IMR-90 (cell line): Measurements from ENCODE around the gene CAMK2B. TPM values are rescaled to one million over a fixed set of nuclear protein-coding genes. Genes with fewer than 3 reads are reported as not detected.

Experiments used
- ATAC-seq: fragments of 200-7000 bp; cut with Tn5 transposase; 2 replicates; pipeline ENCODE4 v1.9.1; 2020; ENCODE audit warnings: low read depth, mild to moderate bottlenecking, moderate library complexity
- BruUV-seq: library from RNA; stranded (reverse); fragments of 400-500 nt; replicated peaks from 2 replicates; lab custom pipeline; 2021; lab: Mats Ljungman, UMichigan
- CTCF ChIA-PET: fragments of 300-600 bp; formaldehyde crosslinking; extraction: SDS; loops from one replicate; lab custom pipeline; 2021; ENCODE audit warnings: antibody characterized with exemption; lab: Yijun Ruan, JAX
- POLR2A ChIA-PET: fragments of 300-600 bp; sonication (Branson Sonifier 250); formaldehyde crosslinking; loops from one replicate; lab custom pipeline; 2022; ENCODE audit warnings: antibody characterized with exemption; ENCODE audit not compliant: unreplicated experiment; lab: Charles Lee
- DNase-seq: peaks from one replicate; pipeline ENCODE4 v3.0.0; 2013
- H2AFZ ChIP-seq: replicated peaks from 2 replicates; pipeline ENCODE3; 2013; ENCODE audit warnings: low read length, mild to moderate bottlenecking; ENCODE audit not compliant: poor library complexity
- H2AK5ac ChIP-seq: 2 replicates; pipeline ENCODE4 v1.6.1; 2013; ENCODE audit warnings: low read depth, low read length, inconsistent platforms
- H2AK9ac ChIP-seq: replicated peaks from 2 replicates; pipeline ENCODE3; 2013; ENCODE audit warnings: mild to moderate bottlenecking, low read depth, low read length, moderate library complexity; ENCODE audit not compliant: poor library complexity
- H2BK120ac ChIP-seq: 2 replicates; pipeline ENCODE4 v1.6.1; 2013; ENCODE audit warnings: low read depth, low read length, inconsistent platforms
- H2BK15ac ChIP-seq: 3 replicates; pipeline ENCODE4 v1.6.1; 2013; ENCODE audit warnings: low read depth, low read length, inconsistent platforms
- H2BK20ac ChIP-seq: 2 replicates; pipeline ENCODE4 v1.6.1; 2013; ENCODE audit warnings: low read depth, mild to moderate bottlenecking, inconsistent platforms, low read length, moderate library complexity
- H2BK5ac ChIP-seq: 2 replicates; pipeline ENCODE4 v1.6.1; 2013; ENCODE audit warnings: mild to moderate bottlenecking, low read depth, low read length, inconsistent platforms; ENCODE audit not compliant: poor library complexity, severe bottlenecking
- H3K14ac ChIP-seq: replicated peaks from 2 replicates; pipeline ENCODE4 v1.6.1; 2013; ENCODE audit warnings: low read depth, low read length, inconsistent platforms
- H3K18ac ChIP-seq: 2 replicates; pipeline ENCODE4 v1.6.1; 2013; ENCODE audit warnings: low read depth, low read length, control low read depth
- H3K23ac ChIP-seq: 2 replicates; pipeline ENCODE4 v1.6.1; 2013; ENCODE audit warnings: low read depth, low read length, inconsistent platforms
- H3K27ac ChIP-seq: 2 replicates; pipeline ENCODE4 v1.5.1; 2013; ENCODE audit warnings: mild to moderate bottlenecking, control low read depth, low read length; ENCODE audit not compliant: insufficient read depth
- H3K27me3 ChIP-seq: 2 replicates; pipeline ENCODE4 v1.6.1; 2013; ENCODE audit warnings: low read length; ENCODE audit not compliant: control insufficient read depth, insufficient read depth
- H3K36me3 ChIP-seq: 2 replicates; pipeline ENCODE4 v1.6.1; 2013; ENCODE audit warnings: low read length, mixed read lengths; ENCODE audit not compliant: control insufficient read depth, insufficient read depth
- H3K4ac ChIP-seq: 2 replicates; pipeline ENCODE4 v1.6.1; 2013; ENCODE audit warnings: low read depth, low read length, inconsistent platforms
- H3K4me1 ChIP-seq: 2 replicates; pipeline ENCODE4 v1.6.1; 2013; ENCODE audit warnings: low read length, mixed read lengths; ENCODE audit not compliant: control insufficient read depth, insufficient read depth
- H3K4me2 ChIP-seq: 2 replicates; pipeline ENCODE4 v1.6.1; 2013; ENCODE audit warnings: low read depth, mild to moderate bottlenecking, control low read depth, low read length, moderate library complexity
- H3K4me3 ChIP-seq: 2 replicates; pipeline ENCODE4 v1.5.1; 2013; ENCODE audit warnings: low read depth, mild to moderate bottlenecking, control low read depth, low read length, moderate library complexity; ENCODE audit not compliant: insufficient read depth
- H3K56ac ChIP-seq: 2 replicates; pipeline ENCODE4 v1.6.1; 2013; ENCODE audit warnings: low read length, inconsistent platforms; ENCODE audit not compliant: insufficient read depth; ENCODE audit errors: extremely low read depth
- H3K79me1 ChIP-seq, 2 experiments: 2 replicates each; pipeline ENCODE4 v1.6.1; 2013; ENCODE audit warnings: low read length in 2 of 2, inconsistent platforms in 1 of 2, low read depth in 1 of 2
- H3K9ac ChIP-seq: 2 replicates; pipeline ENCODE4 v1.6.1; 2013; ENCODE audit warnings: low read depth, low read length, control low read depth
- H3K9me1 ChIP-seq: 2 replicates; pipeline ENCODE4 v1.6.1; 2013; ENCODE audit warnings: low read length, inconsistent platforms; ENCODE audit not compliant: insufficient read depth
- H3K9me3 ChIP-seq: 2 replicates; pipeline ENCODE4 v1.6.1; 2013; ENCODE audit warnings: low read length; ENCODE audit not compliant: control insufficient read depth, insufficient read depth
- H4K20me1 ChIP-seq: 2 replicates; pipeline ENCODE4 v1.6.1; 2013; ENCODE audit warnings: low read length, inconsistent platforms; ENCODE audit not compliant: insufficient read depth
- H4K5ac ChIP-seq: 2 replicates; pipeline ENCODE4 v1.6.1; 2013; ENCODE audit warnings: mild to moderate bottlenecking, low read depth, low read length, control low read depth
- H4K8ac ChIP-seq, 2 experiments: 2 replicates each; pipeline ENCODE4 v1.6.1; 2013; ENCODE audit warnings: low read depth in 2 of 2, low read length in 2 of 2, control low read depth in 1 of 2, inconsistent platforms in 1 of 2
- H4K91ac ChIP-seq: 2 replicates; pipeline ENCODE4 v1.6.1; 2013; ENCODE audit warnings: low read depth, low read length, inconsistent platforms; ENCODE audit not compliant: insufficient read depth
- BHLHE40 ChIP-seq: fragments of 150-350 bp; IDR thresholded peaks from 2 replicates; pipeline ENCODE4 v1.6.1; 2016; ENCODE audit warnings: mild to moderate bottlenecking, low read depth, low read length
- CEBPB ChIP-seq: IDR thresholded peaks from 2 replicates; pipeline ENCODE4 v1.6.1; 2012; ENCODE audit warnings: low read depth, low read length, improper control_type of control experiment
- CHD1 ChIP-seq: IDR thresholded peaks from 2 replicates; pipeline ENCODE4 v1.6.1; 2012; ENCODE audit warnings: low read depth, low read length, improper control_type of control experiment
- CTCF ChIP-seq: conservative IDR thresholded peaks from 2 replicates; pipeline ENCODE4 v1.5.1; 2012; ENCODE audit warnings: mild to moderate bottlenecking, low read depth, low read length, improper control_type of control experiment
- ELK1 ChIP-seq: fragments of 150-350 bp; IDR thresholded peaks from 2 replicates; pipeline ENCODE4 v1.6.1; 2016; ENCODE audit warnings: low read depth, mild to moderate bottlenecking, low read length, moderate library complexity, borderline replicate concordance
- FOS ChIP-seq: fragments of 150-350 bp; IDR thresholded peaks from 2 replicates; pipeline ENCODE4 v1.6.1; 2016; ENCODE audit warnings: low read depth, low read length
- MAZ ChIP-seq: IDR thresholded peaks from 2 replicates; pipeline ENCODE4 v1.6.1; 2012; ENCODE audit warnings: low read depth, mild to moderate bottlenecking, low read length, improper control_type of control experiment, moderate library complexity, borderline replicate concordance
- MXI1 ChIP-seq: IDR thresholded peaks from 2 replicates; pipeline ENCODE4 v1.6.1; 2012; ENCODE audit warnings: low read depth, mild to moderate bottlenecking, low read length, moderate library complexity, borderline replicate concordance
- NFE2L2 ChIP-seq: fragments of 150-350 bp; IDR thresholded peaks from 2 replicates; pipeline ENCODE4 v1.6.1; 2016; ENCODE audit warnings: low read depth, mild to moderate bottlenecking, low read length
- POLR2A ChIP-seq: IDR thresholded peaks from 2 replicates; pipeline ENCODE4 v1.6.1; 2012; ENCODE audit warnings: mild to moderate bottlenecking, low read depth, low read length
- RAD21 ChIP-seq: IDR thresholded peaks from 2 replicates; pipeline ENCODE4 v1.6.1; 2012; ENCODE audit warnings: low read length, improper control_type of control experiment
- RCOR1 ChIP-seq: IDR thresholded peaks from 2 replicates; pipeline ENCODE4 v1.6.1; 2012; ENCODE audit warnings: mild to moderate bottlenecking, low read length, improper control_type of control experiment; ENCODE audit not compliant: insufficient replicate concordance
- RFX5 ChIP-seq: IDR thresholded peaks from 2 replicates; pipeline ENCODE4 v1.8.0; 2012; ENCODE audit warnings: low read depth, mild to moderate bottlenecking, low read length, moderate library complexity
- SMC3 ChIP-seq: fragments of 150-350 bp; IDR thresholded peaks from 2 replicates; pipeline ENCODE4 v1.6.1; 2016; ENCODE audit warnings: low read depth, mild to moderate bottlenecking, antibody characterized with exemption, low read length, moderate library complexity
- whole genome bisulfite sequencing, 2 experiments: methylation state at CpG; one replicate each; pipeline versions ENCODE4 v1.1.5 to v1.1.7; 2013; ENCODE audit warnings: missing lambda C conversion rate in 2 of 2; ENCODE audit not compliant: insufficient read length in 1 of 2; ENCODE audit errors: extremely low coverage in 2 of 2; 5-methylcytosine and 5-hydroxymethylcytosine counted together
- dilution Hi-C: fragments of 300-500 bp; cut with HindIII; formaldehyde crosslinking; loops from one replicate; pipeline ENCODE4 v1.14.3; 2018; ENCODE audit warnings: low sequenced_read_pairs; ENCODE audit not compliant: unreplicated experiment
- in situ Hi-C: fragments of 300-500 bp; cut with MboI; formaldehyde crosslinking; loops from 3 replicates; pipeline ENCODE4 v1.14.3; 2019; ENCODE audit warnings: low sequenced_read_pairs, inconsistent platforms, mixed read lengths
- intact Hi-C: fragments of 100-400 bp; cut with micrococcal nuclease; formaldehyde crosslinking; loops from 2 replicates; pipeline ENCODE4 v1.10.0; 2022
- polyA plus RNA-seq, 3 experiments: library from polyadenylated mRNA; depleted of rRNA; stranded (reverse); fragments of >200 nt; gene quantifications; 2 replicates each; pipeline ENCODE4 v1.2.3, GENCODE V29; 2012; ENCODE audit warnings: low replicate concordance in 1 of 3
- total RNA-seq: library from RNA; depleted of rRNA; stranded (reverse); fragments of >200 nt; gene quantifications from 2 replicates; pipeline ENCODE4 v1.2.3, GENCODE V29; 2012

Gene CAMK2B
- total and polyA plus RNA-seq, 2 of the 4 experiments (the other 2 are of a cell fraction) = 0.18 to 0.36 TPM

- Histone ChIP-seq H4K5ac (no peak overlapping the region), H2BK15ac (no peak overlapping the region), H3K4me2 (no peak overlapping the region), H3K79me1 (no peaks in the 10 kb centered on the region), H3K23ac (no peak overlapping the region), H3K36me3 (no peaks in the 10 kb centered on the region), H4K91ac (no peak overlapping the region), H4K20me1 (no peaks in the 10 kb centered on the region), H3K9me1 (0 out of 2 replicates have a peak, but pooled peaks cover 3% of the 10 kb centered on the region), H3K18ac (no peak overlapping the region), H3K56ac (no peak overlapping the region), H3K4me3 (no peak overlapping the region), H3K4ac (no peak overlapping the region), H2BK120ac (no peak overlapping the region), H3K4me1 (peaks cover 5% of the 10 kb centered on the region; the same call in 1 of the 2 replicates), H3K14ac (no peak overlapping the region), H3K9me3 (no peaks in the 10 kb centered on the region), H2AFZ (peak overlapping the region; percentile 78), H3K27ac (no peak overlapping the region), H2BK20ac (no peak overlapping the region), H2AK5ac (peak overlapping the region; percentile 15), H2AK9ac (peak overlapping the region; percentile 45), H3K9ac (no peak overlapping the region), H3K27me3 (peaks cover 6% of the 10 kb centered on the region), H2BK5ac (no peak overlapping the region), H4K8ac (no peak overlapping the region)
- dilution Hi-C loops (no loop called here), in situ Hi-C loops (no loop called here), intact Hi-C loops (no loop called here)
- ChIA-PET CTCF (interaction anchor here (0.8 to 1.0 kb wide), 2 partner anchors 12 to 43 kb away, joined by 3 read pairs; no protein-coding TSS in a partner anchor), POLR2A (interaction anchor here (0.5 kb wide), 1 partner anchor 194 kb away, joined by 7 read pairs; no protein-coding TSS in a partner anchor)
- no peak for DNase-seq
- 97% methylated on average over 4 of the region's 15 CpGs; no CpG with 5 or more reads in 1 of the 2 experiments for WGBS, 2 experiments
- no peak for ATAC-seq
- BruUV-seq = no TSS peak
- TF ChIP-seq BHLHE40 (no peak), MXI1 (no peak), SMC3 (no peak), CTCF (no peak), NFE2L2 (no peak), MAZ (no peak), ELK1 (no peak), CEBPB (no peak), RFX5 (no peak), CHD1 (no peak), POLR2A (no peak), FOS (no peak), RAD21 (no peak), RCOR1 (no peak)
Measured at GRCh38 chr7:44283381-44284211, 41.8 kb downstream of the CAMK2B start.
